ENCODE results near the gene GLIS1.

The GLIS1 gene

DNA sequence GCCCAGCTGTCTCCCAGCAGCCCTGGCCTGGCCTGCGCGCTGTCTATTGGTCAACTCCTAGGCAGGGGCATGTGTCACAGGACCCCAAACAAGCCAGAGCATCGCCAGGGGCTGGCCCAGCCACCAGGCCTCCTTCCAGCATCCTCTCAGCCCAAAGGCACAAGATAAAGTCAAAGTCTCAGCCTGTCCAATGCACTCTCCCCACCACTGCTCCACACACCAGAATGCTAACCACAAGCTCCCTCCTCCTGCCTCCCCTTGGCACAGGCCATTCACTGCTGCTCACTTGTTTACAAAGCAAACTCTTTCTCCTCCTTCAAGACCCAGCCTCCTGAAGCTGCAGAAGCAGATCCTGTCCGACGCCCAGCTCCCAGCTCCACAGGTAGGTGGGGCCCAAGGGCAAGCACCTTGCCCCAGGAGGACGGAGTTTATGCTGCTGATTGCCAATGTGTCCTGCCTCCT is 146.4 kb downstream of the GLIS1 start:
- no peaks in the 10 kb centered on the region for H3K4me1 Mint-ChIP-seq
- DNase-seq (no peak), ATAC-seq (no peak)
- no peak overlapping the region for H3K27ac Mint-ChIP-seq
- H3K27me3 Mint-ChIP-seq: no peaks in the 10 kb centered on the region
- H3K4me3 Mint-ChIP-seq: no peak overlapping the region
- H3K9me3 Mint-ChIP-seq: no peaks in the 10 kb centered on the region

DNA sequence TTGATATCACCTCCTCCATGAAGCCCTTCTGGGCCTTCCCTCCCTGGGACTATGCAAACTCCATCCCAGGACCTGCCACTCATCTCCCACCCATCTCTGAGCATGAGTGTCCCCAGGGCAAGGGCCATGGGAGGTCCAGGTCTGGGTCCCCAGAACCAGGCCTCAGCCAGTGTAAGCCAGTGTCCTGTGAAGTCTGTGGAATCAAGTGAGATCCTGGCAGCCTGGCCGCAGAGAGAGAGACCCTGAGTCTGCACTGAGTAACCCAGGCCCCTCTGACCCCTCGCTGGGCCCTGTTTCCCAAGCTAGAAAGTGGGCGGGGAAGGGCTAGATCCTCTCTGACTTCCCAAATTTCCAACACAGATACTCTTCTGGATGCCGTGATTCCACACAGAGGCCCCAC is 147.0 kb downstream of the GLIS1 start:
- ATAC-seq (no peak), DNase-seq (no peak)
- no peaks in the 10 kb centered on the region for H3K9me3 Mint-ChIP-seq

DNA sequence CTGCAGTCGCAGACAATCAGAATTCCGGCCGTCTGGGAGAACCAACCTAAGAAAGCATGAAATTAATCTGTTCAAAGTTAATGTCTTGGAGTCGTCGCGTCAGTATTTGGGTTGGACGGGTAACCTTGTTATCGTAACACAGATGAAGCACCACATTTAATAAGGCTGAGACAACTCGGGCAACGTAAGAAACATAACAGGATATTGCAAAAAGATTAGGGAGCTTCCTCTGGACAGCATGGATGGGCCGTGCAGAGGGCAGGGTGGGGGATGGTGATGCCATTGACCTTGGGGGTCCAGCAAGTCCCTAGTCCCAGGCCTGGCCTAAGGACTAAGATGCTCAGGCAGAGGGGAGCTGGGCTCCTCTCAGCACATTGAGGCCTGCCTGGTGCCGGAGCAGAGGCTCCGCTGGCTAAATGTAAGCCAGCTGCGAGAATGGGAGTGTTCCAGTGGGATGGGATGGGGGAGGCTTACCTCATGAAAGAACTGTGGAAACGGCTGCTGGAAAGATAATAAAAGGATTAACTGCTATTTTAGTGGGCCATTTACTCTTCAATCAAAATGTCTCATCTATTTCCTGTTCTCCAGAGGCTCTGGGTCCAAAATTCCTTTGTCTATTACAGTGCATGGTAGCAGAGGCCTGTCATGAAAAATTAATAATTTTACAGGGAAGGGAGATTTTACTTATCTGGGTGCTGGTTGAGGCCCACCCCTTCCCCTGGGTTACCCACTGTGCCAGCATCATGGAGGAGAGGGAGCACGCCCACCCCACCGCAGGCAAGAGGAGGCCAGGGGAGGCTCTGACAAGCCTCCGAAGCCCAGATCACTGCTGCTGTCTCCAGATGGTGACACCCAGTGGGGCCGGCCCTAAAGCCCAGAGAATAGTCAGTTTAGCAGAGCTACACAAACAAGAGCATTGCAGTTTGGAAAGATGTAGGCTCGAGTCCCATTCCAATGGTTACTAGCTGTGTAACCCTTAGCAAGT is 148.1 kb downstream of the GLIS1 start:
- ATAC-seq: no peak
- no peak overlapping the region for H3K4me3 Mint-ChIP-seq
- H3K27me3 Mint-ChIP-seq: no peaks in the 10 kb centered on the region
- no peak overlapping the region for H3K27ac Mint-ChIP-seq
- H3K9me3 Mint-ChIP-seq: no peaks in the 10 kb centered on the region
- no peak for DNase-seq
- H3K4me1 Mint-ChIP-seq: no peaks in the 10 kb centered on the region

More for the DNA sequence above, 147.0 kb downstream of the GLIS1 start:
- H3K4me1 Mint-ChIP-seq: no peaks in the 10 kb centered on the region
- peak overlapping the region in 1 of 2 donors; percentile 21 for H3K27ac Mint-ChIP-seq
- no peak overlapping the region for H3K4me3 Mint-ChIP-seq
- H3K27me3 Mint-ChIP-seq: no peaks in the 10 kb centered on the region

DNA sequence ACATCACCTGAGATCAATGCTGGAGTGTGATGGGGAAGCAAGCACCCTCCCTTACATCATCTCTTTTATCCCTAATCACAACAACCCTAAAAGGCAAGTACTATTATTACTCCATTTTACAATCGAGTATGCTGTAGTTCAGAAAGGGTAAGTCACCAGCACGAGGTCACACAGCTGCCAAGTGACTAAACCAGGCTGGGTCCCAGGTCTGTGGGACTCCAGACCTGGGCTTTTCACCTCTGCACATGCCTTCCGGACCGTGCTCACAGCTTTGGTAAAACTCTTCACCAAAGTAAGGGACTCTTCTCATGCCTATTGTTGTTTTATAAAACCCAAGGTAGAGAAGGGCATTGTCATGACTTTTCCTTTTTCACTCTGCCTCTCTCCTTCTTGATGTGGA is 148.9 kb downstream of the GLIS1 start:
- Mint-ChIP-seq H3K9me3 (no peaks in the 10 kb centered on the region), H3K4me1 (peaks cover 6% of the 10 kb centered on the region), H3K27ac (peak overlapping the region in 1 of 2 donors; percentile 6), H3K27me3 (no peaks in the 10 kb centered on the region), H3K4me3 (no peak overlapping the region)
- DNase-seq (no peak), ATAC-seq (no peak)

DNA sequence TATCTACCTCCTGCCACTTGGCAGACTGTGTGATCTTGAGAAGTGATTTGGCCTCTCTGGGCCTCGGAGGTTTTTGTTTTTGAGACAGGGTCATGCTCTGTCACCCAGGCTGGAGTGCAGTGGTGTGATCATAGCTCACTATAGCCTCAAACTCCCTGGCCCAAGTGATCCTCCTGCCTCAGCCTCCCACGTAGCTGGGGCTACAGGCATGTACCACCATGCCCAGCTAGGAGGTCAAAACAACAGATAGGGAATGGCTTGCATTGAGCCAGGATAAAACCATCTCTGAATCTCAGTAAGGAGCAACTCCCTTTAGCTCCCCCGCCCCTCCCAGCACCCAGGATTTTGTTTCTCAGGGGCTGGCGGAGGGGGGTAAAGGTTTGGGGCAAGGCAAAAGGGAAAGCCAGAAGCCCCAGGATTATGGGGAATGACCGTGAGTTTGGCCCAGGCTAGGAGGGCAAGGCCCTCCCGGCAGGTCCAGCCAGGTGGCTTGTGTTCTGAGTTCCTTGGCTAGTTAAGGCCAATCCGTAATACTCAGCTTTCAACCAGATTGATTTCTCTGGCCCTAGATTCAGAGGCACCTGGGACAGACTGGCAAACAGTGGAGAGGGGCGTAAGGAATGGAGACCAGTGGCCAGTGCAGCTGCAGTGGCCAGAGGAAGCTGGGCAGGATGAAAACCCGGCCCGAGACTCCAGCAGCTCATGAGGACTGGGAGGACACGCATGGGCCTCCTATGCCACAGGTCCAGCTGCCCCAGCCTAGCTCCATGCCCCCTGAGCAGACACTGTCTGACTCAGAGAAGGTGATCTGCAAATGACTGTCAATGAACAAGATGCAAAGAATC is 149.7 kb downstream of the GLIS1 start:
- no peaks in the 10 kb centered on the region for H3K9me3 Mint-ChIP-seq
- H3K4me1 Mint-ChIP-seq: peaks cover 14% of the 10 kb centered on the region
- H3K4me3 Mint-ChIP-seq: no peak overlapping the region
- DNase-seq: no peak
- ATAC-seq: no peak
- H3K27ac Mint-ChIP-seq: no peak overlapping the region
- no peaks in the 10 kb centered on the region for H3K27me3 Mint-ChIP-seq

DNA sequence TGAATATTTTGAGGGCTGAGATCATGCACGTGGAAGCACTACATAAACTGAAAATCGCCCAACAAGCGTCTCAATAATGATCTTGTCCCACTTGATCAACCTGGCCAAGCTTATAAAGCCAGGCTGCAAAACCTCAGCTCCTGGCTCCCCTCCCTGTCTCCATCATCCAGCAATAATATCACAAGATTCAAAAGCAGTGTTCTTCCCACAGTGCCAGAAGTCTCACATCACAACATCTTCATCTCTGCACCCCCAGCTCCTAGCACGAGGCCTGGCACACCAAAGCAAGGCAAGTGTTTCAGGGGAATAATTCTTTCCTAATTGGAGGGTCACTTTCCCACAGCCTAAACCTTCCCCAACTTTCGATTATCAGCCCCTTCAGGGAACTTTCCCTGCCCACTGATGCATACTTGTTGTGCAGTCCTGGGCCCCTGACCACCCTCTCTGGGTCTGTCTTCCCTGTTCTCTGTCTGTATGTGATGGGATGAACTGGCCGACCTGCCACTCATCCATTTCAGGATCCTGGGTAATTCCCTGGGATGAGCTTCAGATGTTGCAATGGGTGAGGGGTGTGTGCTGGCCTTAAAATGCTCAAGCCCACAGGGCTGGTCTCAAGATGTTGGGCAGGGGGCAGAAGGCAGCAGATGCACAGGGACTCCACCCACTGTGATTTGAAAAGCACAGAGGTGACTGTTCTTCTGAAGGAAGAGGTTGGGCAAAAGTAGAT is 150.7 kb downstream of the GLIS1 start:
- DNase-seq (no peak), ATAC-seq (no peak)
- Mint-ChIP-seq H3K4me1 (peaks cover 14% of the 10 kb centered on the region), H3K4me3 (no peak overlapping the region), H3K9me3 (no peaks in the 10 kb centered on the region), H3K27me3 (no peaks in the 10 kb centered on the region), H3K27ac (no peak overlapping the region)

DNA sequence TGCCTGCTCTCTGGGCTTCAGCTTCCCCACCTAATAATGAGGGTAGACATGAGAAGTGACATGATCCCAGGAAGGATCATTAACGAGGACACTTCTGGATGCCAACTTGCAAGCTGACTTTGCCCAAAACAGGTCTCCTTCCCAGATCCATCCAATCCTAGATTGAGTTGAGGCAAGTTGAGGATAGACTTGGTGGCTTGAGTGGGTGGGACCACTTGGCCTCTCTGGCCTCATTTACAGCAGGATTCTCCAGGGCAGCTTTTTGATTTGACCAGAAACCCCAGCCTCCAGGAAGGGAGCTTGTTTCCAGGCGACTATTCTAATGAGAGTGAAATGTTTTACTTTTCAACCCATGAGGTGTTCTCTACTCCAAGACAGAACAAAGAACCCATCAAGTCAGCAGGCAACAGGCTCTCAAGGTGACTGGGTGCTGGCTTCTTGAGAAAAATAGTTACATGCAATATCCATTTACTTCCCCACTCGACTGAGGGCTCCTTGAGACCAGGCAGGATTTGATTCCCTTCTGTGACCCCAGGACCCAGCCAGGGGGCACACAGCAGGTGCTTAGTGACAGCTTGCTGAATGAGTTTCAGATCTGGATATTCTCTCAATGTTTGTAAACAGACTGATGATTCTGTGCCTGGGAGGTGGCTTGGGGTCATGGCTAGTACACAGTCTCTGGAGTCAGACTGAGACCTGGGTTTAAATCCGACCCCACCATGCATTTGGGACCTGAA is 151.5 kb downstream of the GLIS1 start:
- H3K4me1 Mint-ChIP-seq: peaks cover 14% of the 10 kb centered on the region
- H3K4me3 Mint-ChIP-seq: no peak overlapping the region
- no peaks in the 10 kb centered on the region for H3K27me3 Mint-ChIP-seq
- ATAC-seq (no peak), DNase-seq (peak in 1 of 2 donors; percentile 4)
- no peaks in the 10 kb centered on the region for H3K9me3 Mint-ChIP-seq
- H3K27ac Mint-ChIP-seq: no peak overlapping the region

DNA sequence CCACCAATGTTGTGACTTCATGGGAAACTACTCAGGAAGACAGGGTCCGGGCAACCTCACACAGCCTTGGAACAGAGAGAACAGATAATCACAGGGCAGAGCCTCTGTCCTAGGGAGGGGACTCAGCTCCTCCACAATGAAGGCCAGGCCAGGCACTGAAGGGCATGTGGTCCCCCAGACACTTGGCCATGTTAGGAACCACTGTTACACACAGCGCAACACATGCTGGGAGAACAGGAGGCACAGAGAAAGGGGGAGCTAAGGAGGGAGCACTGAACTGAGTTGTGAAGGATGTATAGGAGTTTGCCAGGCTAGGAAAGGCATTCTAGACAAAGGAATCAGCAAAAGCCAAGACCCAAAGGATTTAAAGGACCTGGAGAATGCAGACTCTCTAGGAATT is 152.2 kb downstream of the GLIS1 start:
- no peak overlapping the region for H3K4me3 Mint-ChIP-seq
- peaks cover 14% of the 10 kb centered on the region for H3K4me1 Mint-ChIP-seq
- peak in 1 of 2 donors; percentile 3 for DNase-seq
- no peak for ATAC-seq
- H3K27ac Mint-ChIP-seq: no peak overlapping the region
- H3K27me3 Mint-ChIP-seq: no peaks in the 10 kb centered on the region
- no peaks in the 10 kb centered on the region for H3K9me3 Mint-ChIP-seq

DNA sequence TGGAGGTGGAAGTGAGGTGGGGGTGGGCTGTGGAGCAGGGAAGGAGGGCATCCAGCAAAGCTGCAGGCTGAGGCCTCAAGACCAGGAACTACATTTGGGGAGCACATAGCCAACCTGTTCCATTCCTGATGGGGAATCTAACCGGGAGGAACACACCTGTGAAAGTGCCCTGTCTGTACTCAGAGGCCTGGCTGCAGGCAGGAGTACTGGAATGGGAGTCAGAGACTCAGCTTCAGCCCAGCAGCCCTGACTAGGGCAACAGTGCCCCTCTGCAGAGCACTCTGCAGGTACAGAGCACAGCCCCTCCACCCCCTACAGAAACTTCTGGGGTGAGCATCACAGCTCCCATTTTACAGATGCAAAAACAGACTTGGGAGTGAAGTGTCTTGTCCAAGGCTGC is 153.4 kb downstream of the GLIS1 start:
- Mint-ChIP-seq H3K27me3 (no peaks in the 10 kb centered on the region), H3K9me3 (no peaks in the 10 kb centered on the region), H3K4me3 (no peak overlapping the region), H3K4me1 (peaks cover 14% of the 10 kb centered on the region), H3K27ac (no peak overlapping the region)
- DNase-seq (no peak), ATAC-seq (no peak)

DNA sequence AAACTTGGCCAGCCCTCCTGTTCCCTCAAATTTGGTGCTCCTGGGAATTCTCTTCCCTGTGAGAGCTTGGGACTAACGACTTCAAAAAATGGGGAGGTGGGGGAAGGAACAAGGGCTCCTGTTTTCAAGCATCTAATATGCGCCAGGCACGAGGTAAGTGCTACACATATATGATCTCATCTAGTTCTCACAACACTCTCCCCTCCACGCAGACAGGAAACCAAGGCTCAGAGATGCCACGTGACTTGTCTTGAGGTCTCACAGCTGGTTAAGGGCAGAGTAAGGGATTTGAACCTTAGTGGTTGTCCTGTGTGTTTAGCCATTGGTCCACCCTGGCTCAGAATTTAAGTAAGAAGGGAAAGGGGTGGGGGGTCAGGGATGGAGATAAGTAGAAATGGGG is 153.8 kb downstream of the GLIS1 start:
- peak; percentile 12 to 36 for DNase-seq
- Mint-ChIP-seq H3K9me3 (no peaks in the 10 kb centered on the region), H3K4me3 (no peak overlapping the region), H3K4me1 (peaks cover 14% of the 10 kb centered on the region), H3K27ac (peak overlapping the region in 1 of 2 donors; percentile 54), H3K27me3 (no peaks in the 10 kb centered on the region)
- ATAC-seq: peak; percentile 91

DNA sequence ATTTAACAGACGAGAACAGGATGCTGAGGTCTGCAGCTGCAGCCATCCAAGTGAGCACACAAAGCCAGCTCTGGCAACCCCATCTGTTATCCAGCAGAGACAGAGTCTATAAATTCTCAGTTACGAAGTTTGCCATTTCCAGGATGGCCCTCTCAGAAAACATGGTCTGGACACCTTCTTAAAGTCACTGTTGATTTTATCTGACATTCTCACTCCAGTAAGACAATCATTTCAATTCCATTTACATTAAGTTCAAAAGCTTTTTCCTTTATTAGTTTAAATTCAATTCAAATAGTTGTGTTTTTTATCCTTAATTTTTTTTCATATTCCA is 154.2 kb downstream of the GLIS1 start:
- DNase-seq (no peak), ATAC-seq (no peak)
- peak overlapping the region; percentile 16 to 54 for H3K27ac Mint-ChIP-seq
- no peaks in the 10 kb centered on the region for H3K27me3 Mint-ChIP-seq
- H3K4me3 Mint-ChIP-seq: no peak overlapping the region
- peaks cover 14% of the 10 kb centered on the region for H3K4me1 Mint-ChIP-seq
- no peaks in the 10 kb centered on the region for H3K9me3 Mint-ChIP-seq

DNA sequence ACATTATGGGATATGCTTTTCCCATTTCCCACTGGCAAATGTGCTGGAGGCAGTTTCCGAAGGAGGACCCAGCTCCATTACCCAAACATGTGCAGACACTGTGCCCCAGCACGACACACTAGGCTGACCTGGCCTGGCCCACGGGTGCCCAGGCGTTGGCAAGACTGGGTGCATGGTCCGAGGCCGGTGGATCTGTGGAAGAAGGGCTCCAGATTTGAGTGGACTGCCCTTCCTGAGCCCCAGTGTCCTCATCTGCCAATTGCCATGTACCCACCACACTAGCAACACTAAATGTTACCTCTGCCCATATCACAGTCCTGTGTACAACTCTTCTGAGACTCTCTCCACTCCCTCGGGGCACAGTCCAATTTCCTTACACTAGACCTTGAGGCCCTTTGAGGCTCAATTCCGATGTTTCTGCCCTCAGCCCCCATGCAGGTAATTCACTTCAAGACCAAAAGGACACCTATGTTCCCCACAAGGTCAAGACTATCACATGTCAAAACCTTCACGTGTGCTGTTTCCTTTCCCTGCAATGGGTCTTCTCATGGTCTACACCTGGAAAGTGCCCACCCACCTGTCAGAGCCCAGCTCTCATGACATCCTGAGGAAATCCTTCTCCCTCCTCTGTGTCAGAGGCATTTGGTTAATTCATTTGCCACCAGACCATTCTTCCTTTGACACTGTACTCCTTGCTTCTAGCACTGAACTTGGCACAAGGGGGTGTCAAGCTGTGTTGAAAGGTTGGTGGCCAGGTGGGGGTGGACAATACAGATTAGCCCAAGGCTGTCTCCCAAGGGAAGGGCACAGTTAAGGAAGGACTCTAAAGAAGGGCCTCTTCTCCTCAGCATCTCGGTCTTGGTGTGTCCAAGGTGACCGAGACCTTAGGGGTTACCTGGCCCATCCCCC is 154.8 kb downstream of the GLIS1 start:
- DNase-seq: no peak
- H3K27me3 Mint-ChIP-seq: no peaks in the 10 kb centered on the region
- H3K27ac Mint-ChIP-seq: no peak overlapping the region

DNA sequence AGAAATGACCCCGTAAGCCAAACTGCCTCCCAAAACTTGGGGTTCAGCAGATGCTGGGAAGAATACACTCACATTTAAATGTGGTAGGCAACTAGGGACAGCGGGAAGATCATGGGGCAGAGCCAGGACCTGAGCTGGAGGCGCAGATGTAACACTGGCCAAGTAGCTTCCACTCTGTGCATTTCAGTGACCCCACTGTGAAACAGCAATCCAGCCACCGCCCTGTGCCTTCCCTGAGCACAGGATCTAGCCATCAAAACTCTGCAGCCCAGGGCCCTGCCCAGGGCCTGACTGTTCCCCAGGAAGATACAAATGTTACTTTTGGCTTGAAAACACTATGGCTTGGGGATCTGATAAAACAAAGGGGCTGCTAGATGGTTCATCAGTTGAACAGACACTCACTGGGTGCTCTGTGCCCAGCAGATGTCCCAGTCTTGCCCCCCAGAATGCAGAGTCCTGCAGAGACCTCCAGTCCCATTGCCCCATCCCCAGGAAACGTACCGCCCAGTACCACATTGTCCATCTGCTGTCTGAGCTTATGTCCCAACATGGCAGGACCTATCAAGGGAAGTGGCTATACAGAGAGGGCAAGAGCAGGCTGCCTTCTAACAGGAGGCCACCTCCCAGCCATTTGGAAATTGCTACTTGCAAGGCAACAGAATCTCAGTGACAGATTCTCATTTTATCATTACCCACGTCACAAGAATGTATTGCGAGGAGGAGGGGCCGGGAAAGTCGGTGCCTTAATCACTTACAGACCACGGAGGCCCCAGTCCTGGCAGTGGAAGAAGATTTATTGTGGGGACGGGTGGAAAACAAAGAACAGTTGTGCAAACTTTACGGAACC is 155.7 kb downstream of the GLIS1 start:
- no peak overlapping the region for H3K27ac Mint-ChIP-seq

More for the DNA sequence above, 154.8 kb downstream of the GLIS1 start:
- peaks cover 14% of the 10 kb centered on the region for H3K4me1 Mint-ChIP-seq
- H3K4me3 Mint-ChIP-seq: no peak overlapping the region
- ATAC-seq: no peak
- no peaks in the 10 kb centered on the region for H3K9me3 Mint-ChIP-seq

More for the DNA sequence above, 155.7 kb downstream of the GLIS1 start:
- Mint-ChIP-seq H3K4me3 (no peak overlapping the region), H3K27me3 (no peaks in the 10 kb centered on the region), H3K9me3 (no peaks in the 10 kb centered on the region), H3K4me1 (peaks cover 14% of the 10 kb centered on the region)
- DNase-seq (no peak), ATAC-seq (no peak)

All from stimulated activated naive CD8-positive, alpha-beta T cell treated with anti-CD3 and anti-CD28 coated beads, Interleukin-15, amount 100 ng/mL, for 72 hours (primary cell).